WTC11 (cell line): ENCODE data around the gene ZFP92. TPM values are rescaled to one million over a fixed set of nuclear protein-coding genes. Genes with fewer than 3 reads are reported as not detected.

ENCODE experiments used
- ATAC-seq: fragments of 200-7000 bp; cut with Tn5 transposase; 2 replicates; pipeline ENCODE4 v1.10.0; 2021; ENCODE audit warnings: mild to moderate bottlenecking, moderate library complexity
- CTCF ChIA-PET: fragments of 300-600 bp; sonication (Branson Sonifier 250); formaldehyde crosslinking; loops from one replicate; lab custom pipeline; 2021; ENCODE audit warnings: antibody characterized with exemption; lab: Charles Lee
- POLR2A ChIA-PET: fragments of 350-600 bp; sonication (Branson Sonifier 250); formaldehyde crosslinking; loops from one replicate; lab custom pipeline; 2021; ENCODE audit warnings: antibody characterized with exemption; lab: Charles Lee
- DNase-seq: peaks from one replicate; pipeline ENCODE4 v3.0.0; 2021; ENCODE audit warnings: low spot score
- H3K27ac Mint-ChIP-seq: 2 replicates; pipeline ENCODE4 v1.8.0; 2021; ENCODE audit warnings: mixed read lengths
- H3K27me3 Mint-ChIP-seq: 2 replicates; pipeline ENCODE4 v1.8.0; 2021; ENCODE audit warnings: low read depth, mild to moderate bottlenecking, moderate library complexity, mixed read lengths
- H3K36me3 Mint-ChIP-seq: 2 replicates; pipeline ENCODE4 v1.8.0; 2021; ENCODE audit warnings: mixed read lengths
- H3K4me1 Mint-ChIP-seq: 2 replicates; pipeline ENCODE4 v1.8.0; 2022; ENCODE audit warnings: mixed read lengths
- H3K4me3 Mint-ChIP-seq: 2 replicates; pipeline ENCODE4 v1.8.0; 2021; ENCODE audit warnings: mild to moderate bottlenecking, moderate library complexity, mixed read lengths
- H3K9me3 Mint-ChIP-seq: 2 replicates; pipeline ENCODE4 v1.8.0; 2021; ENCODE audit warnings: mixed read lengths
- FOXP1 ChIP-seq: sonication (generic); formaldehyde crosslinking; IDR thresholded peaks from 2 replicates; pipeline ENCODE4 v1.8.0; 2022; ENCODE audit warnings: missing genetic modification reagents, mild to moderate bottlenecking, moderate library complexity, borderline replicate concordance
- GRHL2 ChIP-seq: fragments of 250-450 bp; sonication (Bioruptor Pico); IDR thresholded peaks from 2 replicates; pipeline ENCODE4 v1.8.0; 2022; ENCODE audit warnings: mild to moderate bottlenecking, moderate library complexity; ENCODE audit not compliant: insufficient replicate concordance, severe bottlenecking
- JAZF1 ChIP-seq: fragments of 250-450 bp; sonication (Bioruptor Pico); IDR thresholded peaks from 2 replicates; pipeline ENCODE4 v1.9.0; 2021; ENCODE audit warnings: moderate library complexity, mild to moderate bottlenecking, inconsistent platforms
- JUN ChIP-seq: sonication (generic); formaldehyde crosslinking; IDR thresholded peaks from 2 replicates; pipeline ENCODE4 v1.8.0; 2023; ENCODE audit warnings: mild to moderate bottlenecking, missing genetic modification reagents
- KAT7 ChIP-seq: sonication (generic); formaldehyde crosslinking; IDR thresholded peaks from 2 replicates; pipeline ENCODE4 v1.8.1; 2023; ENCODE audit warnings: missing genetic modification reagents, mild to moderate bottlenecking, borderline replicate concordance
- MXD4 ChIP-seq: fragments of 250-450 bp; sonication (Bioruptor Pico); IDR thresholded peaks from 2 replicates; pipeline ENCODE4 v1.8.0; 2021; ENCODE audit warnings: mild to moderate bottlenecking, moderate library complexity, borderline replicate concordance
- NFATC4 ChIP-seq: fragments of 250-450 bp; sonication (Bioruptor Pico); IDR thresholded peaks from 2 replicates; pipeline ENCODE4 v1.9.0; 2021; ENCODE audit warnings: mild to moderate bottlenecking
- NR3C1 ChIP-seq: sonication (generic); formaldehyde crosslinking; conservative IDR thresholded peaks from 2 replicates; pipeline ENCODE4 v1.8.1; 2023; ENCODE audit warnings: low read depth, mild to moderate bottlenecking, missing genetic modification reagents
- OVOL2 ChIP-seq: fragments of 250-450 bp; sonication (Bioruptor Pico); IDR thresholded peaks from 2 replicates; pipeline ENCODE4 v1.9.0; 2021; ENCODE audit warnings: mild to moderate bottlenecking, borderline replicate concordance
- PRRX2 ChIP-seq: fragments of 250-450 bp; sonication (Bioruptor Pico); IDR thresholded peaks from 2 replicates; pipeline ENCODE4 v1.8.0; 2021; ENCODE audit warnings: mild to moderate bottlenecking
- RELA ChIP-seq: sonication (generic); formaldehyde crosslinking; IDR thresholded peaks from 2 replicates; pipeline ENCODE4 v1.8.1; 2022; ENCODE audit warnings: missing genetic modification reagents, mild to moderate bottlenecking, borderline replicate concordance
- SMAD3 ChIP-seq: sonication (generic); formaldehyde crosslinking; IDR thresholded peaks from 2 replicates; pipeline ENCODE4 v1.8.0; 2022; ENCODE audit warnings: missing genetic modification reagents, mild to moderate bottlenecking, borderline replicate concordance
- SOX15 ChIP-seq: fragments of 250-450 bp; sonication (Bioruptor Pico); IDR thresholded peaks from 2 replicates; pipeline ENCODE4 v1.9.0; 2021; ENCODE audit warnings: mild to moderate bottlenecking
- ZNF138 ChIP-seq: sonication (generic); formaldehyde crosslinking; conservative IDR thresholded peaks from 2 replicates; pipeline ENCODE4 v1.8.1; 2022; ENCODE audit warnings: mild to moderate bottlenecking, moderate library complexity, missing genetic modification reagents
- ZNF416 ChIP-seq: fragments of 250-450 bp; sonication (Bioruptor Pico); IDR thresholded peaks from 2 replicates; pipeline ENCODE4 v1.9.0; 2021; ENCODE audit warnings: mild to moderate bottlenecking, inconsistent platforms
- ZNF423 ChIP-seq: fragments of 250-450 bp; sonication (Bioruptor Pico); IDR thresholded peaks from 2 replicates; pipeline ENCODE4 v2.1.2; 2022; ENCODE audit warnings: mild to moderate bottlenecking, moderate library complexity
- total RNA-seq: library from RNA; stranded (reverse); gene quantifications from 3 replicates; pipeline ENCODE4 v1.2.3, GENCODE V29; 2021
- TF ChIP-seq, protein P1 (sequence below): sonication (generic); formaldehyde crosslinking; conservative IDR thresholded peaks from 2 replicates; pipeline ENCODE4 v1.8.1; 2023; ENCODE audit warnings: mild to moderate bottlenecking, low read depth, missing genetic modification reagents, moderate library complexity
- TF ChIP-seq, protein P2 (sequence below): sonication (generic); formaldehyde crosslinking; IDR thresholded peaks from 2 replicates; pipeline ENCODE4 v1.8.0; 2023; ENCODE audit warnings: missing genetic modification reagents
- TF ChIP-seq, protein P3 (sequence below): sonication (generic); formaldehyde crosslinking; IDR thresholded peaks from 2 replicates; pipeline ENCODE4 v1.8.0; 2022; ENCODE audit warnings: mild to moderate bottlenecking, missing genetic modification reagents
- TF ChIP-seq, protein P4 (sequence below): sonication (generic); formaldehyde crosslinking; IDR thresholded peaks from 2 replicates; pipeline ENCODE4 v1.8.0; 2022; ENCODE audit warnings: mild to moderate bottlenecking, missing genetic modification reagents
- TF ChIP-seq, protein P5 (sequence below): fragments of 250-450 bp; sonication (Bioruptor Pico); conservative IDR thresholded peaks from 2 replicates; pipeline ENCODE4 v1.9.0; 2021; ENCODE audit warnings: mild to moderate bottlenecking
- TF ChIP-seq, protein P6 (sequence below): fragments of 250-450 bp; sonication (Bioruptor Pico); IDR thresholded peaks from 2 replicates; pipeline ENCODE4 v1.8.0; 2021; ENCODE audit warnings: mild to moderate bottlenecking
- TF ChIP-seq, protein P7 (sequence below): sonication (generic); formaldehyde crosslinking; IDR thresholded peaks from 2 replicates; pipeline ENCODE4 v1.8.1; 2023; ENCODE audit warnings: mild to moderate bottlenecking, missing genetic modification reagents

ZFP92 gene
- total RNA-seq, 1 experiment from 2014 or later: 0.31 TPM

DNA sequence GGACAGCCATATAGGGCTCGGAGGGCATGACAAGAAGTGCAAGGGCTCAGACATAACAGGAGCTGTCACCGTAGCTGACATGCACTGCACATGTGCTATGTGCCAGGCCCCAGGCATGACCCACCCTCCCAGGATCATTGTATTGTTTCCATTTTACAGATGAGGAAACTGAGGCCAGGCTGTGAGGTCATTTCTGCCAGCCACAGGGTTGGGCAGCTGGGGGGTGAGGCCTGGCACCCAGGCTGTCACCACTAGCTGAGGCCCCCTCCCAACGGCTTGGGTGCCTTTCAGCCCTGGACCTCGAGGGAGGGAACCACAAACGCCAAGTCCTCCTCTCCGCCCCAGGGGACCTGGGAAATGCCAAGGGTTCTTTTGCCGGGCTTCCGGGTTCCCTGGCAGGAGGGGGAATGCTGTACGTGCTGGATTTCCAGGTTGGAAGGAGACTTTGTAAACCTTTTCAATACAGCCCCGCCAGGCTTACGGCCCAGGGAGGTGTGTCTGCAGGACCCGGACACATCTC lies 21.9 kb downstream of the ZFP92 start:
- Mint-ChIP-seq H3K4me3 (no peak overlapping the region), H3K9me3 (peaks cover 9% of the 10 kb centered on the region), H3K27me3 (no peaks in the 10 kb centered on the region; the same call in 1 of the 2 replicates), H3K4me1 (no peaks in the 10 kb centered on the region), H3K27ac (no peak overlapping the region), H3K36me3 (no peaks in the 10 kb centered on the region)
- CTCF ChIA-PET: no interaction called here
- POLR2A ChIA-PET: no interaction called here
- TF ChIP-seq ZNF138 (CRISPR knock-in tag) (no peak), NFATC4 (CRISPR knock-in tag) (no peak), PRRX2 (CRISPR knock-in tag) (no peak), GRHL2 (CRISPR knock-in tag) (no peak), SMAD3 (CRISPR knock-in tag) (no peak), ZNF423 (CRISPR knock-in tag) (no peak), JAZF1 (CRISPR knock-in tag) (no peak), MXD4 (no peak), ZNF416 (CRISPR knock-in tag) (no peak), NR3C1 (CRISPR knock-in tag) (no peak), SOX15 (CRISPR knock-in tag) (no peak), OVOL2 (CRISPR knock-in tag) (no peak), KAT7 (CRISPR knock-in tag) (no peak)
- TF ChIP-seq, protein P1, sequence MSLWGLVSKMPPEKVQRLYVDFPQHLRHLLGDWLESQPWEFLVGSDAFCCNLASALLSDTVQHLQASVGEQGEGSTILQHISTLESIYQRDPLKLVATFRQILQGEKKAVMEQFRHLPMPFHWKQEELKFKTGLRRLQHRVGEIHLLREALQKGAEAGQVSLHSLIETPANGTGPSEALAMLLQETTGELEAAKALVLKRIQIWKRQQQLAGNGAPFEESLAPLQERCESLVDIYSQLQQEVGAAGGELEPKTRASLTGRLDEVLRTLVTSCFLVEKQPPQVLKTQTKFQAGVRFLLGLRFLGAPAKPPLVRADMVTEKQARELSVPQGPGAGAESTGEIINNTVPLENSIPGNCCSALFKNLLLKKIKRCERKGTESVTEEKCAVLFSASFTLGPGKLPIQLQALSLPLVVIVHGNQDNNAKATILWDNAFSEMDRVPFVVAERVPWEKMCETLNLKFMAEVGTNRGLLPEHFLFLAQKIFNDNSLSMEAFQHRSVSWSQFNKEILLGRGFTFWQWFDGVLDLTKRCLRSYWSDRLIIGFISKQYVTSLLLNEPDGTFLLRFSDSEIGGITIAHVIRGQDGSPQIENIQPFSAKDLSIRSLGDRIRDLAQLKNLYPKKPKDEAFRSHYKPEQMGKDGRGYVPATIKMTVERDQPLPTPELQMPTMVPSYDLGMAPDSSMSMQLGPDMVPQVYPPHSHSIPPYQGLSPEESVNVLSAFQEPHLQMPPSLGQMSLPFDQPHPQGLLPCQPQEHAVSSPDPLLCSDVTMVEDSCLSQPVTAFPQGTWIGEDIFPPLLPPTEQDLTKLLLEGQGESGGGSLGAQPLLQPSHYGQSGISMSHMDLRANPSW (CRISPR knock-in tag): no peak
- TF ChIP-seq, protein P2, sequence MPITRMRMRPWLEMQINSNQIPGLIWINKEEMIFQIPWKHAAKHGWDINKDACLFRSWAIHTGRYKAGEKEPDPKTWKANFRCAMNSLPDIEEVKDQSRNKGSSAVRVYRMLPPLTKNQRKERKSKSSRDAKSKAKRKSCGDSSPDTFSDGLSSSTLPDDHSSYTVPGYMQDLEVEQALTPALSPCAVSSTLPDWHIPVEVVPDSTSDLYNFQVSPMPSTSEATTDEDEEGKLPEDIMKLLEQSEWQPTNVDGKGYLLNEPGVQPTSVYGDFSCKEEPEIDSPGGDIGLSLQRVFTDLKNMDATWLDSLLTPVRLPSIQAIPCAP (CRISPR knock-in tag): no peak
- TF ChIP-seq, protein P3, sequence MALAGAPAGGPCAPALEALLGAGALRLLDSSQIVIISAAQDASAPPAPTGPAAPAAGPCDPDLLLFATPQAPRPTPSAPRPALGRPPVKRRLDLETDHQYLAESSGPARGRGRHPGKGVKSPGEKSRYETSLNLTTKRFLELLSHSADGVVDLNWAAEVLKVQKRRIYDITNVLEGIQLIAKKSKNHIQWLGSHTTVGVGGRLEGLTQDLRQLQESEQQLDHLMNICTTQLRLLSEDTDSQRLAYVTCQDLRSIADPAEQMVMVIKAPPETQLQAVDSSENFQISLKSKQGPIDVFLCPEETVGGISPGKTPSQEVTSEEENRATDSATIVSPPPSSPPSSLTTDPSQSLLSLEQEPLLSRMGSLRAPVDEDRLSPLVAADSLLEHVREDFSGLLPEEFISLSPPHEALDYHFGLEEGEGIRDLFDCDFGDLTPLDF (CRISPR knock-in tag): no peak
- TF ChIP-seq, protein P4, sequence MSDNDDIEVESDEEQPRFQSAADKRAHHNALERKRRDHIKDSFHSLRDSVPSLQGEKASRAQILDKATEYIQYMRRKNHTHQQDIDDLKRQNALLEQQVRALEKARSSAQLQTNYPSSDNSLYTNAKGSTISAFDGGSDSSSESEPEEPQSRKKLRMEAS (CRISPR knock-in tag): no peak
- DNase-seq (no peak), ATAC-seq (no peak)

DNA sequence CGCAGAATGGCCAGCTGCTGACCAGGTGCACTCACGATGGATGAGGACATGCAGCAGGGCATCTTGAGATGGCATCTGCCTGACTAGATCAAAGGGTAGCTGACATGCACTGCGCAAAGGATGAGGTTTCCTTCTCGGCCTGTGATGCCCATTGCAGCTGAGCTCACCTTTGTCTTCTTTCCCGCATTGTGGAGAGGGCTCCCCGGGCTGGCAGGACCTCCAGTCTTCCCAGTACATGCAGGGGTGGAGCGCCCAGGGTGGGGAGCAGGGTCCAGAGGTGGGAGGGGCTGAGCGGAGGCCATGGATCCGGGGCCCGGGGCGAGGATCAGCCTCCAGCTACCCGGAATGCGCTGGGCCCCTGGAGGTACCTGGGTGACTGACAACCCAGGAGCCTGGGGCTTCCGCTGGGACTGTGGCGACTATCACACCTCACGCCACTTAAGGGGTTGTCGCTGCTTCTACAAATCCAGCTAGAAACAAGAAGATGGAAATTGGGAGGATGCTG lies 22.6 kb downstream of the ZFP92 start:
- no peaks in the 10 kb centered on the region for H3K27me3 Mint-ChIP-seq
- no peaks in the 10 kb centered on the region for H3K4me1 Mint-ChIP-seq
- no peak overlapping the region for H3K27ac Mint-ChIP-seq
- ATAC-seq (no peak), DNase-seq (no peak)
- ChIA-PET POLR2A (no interaction called here), CTCF (no interaction called here)
- H3K4me3 Mint-ChIP-seq: no peak overlapping the region
- H3K9me3 Mint-ChIP-seq: peaks cover 9% of the 10 kb centered on the region
- H3K36me3 Mint-ChIP-seq: no peaks in the 10 kb centered on the region
- TF ChIP-seq, protein P5, sequence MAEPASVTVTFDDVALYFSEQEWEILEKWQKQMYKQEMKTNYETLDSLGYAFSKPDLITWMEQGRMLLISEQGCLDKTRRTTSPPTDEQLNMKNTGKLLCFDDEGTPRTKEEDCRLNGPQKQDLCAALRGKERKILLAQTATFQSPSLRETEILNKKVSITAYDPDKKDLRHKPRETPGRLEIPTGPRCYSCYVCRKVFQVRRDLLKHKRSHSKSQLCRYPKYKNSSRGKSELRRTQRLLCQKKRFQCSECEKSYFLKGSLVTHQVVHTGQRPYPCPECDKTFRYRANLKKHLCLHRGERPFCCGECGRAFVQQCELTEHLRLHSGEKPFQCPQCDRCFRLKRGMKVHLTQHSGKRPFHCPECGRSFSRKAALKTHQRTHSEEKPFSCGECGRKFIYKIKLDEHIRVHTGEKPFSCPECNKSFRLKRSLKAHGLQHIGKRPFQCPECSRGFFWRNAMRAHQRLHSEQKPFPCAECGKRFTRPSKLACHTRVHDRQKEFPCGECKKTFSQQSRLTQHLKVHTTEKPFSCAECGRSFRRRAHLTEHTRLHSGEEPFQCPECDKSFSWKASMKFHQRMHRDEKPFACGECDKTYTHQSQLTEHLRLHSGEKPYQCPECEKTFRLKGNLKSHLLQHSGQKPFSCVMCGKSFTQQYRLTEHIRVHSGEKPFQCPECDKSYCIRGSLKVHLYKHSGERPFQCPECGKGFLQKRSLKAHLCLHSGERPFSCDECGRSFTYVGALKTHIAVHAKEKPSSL (CRISPR knock-in tag): no peak
- TF ChIP-seq, protein P6, sequence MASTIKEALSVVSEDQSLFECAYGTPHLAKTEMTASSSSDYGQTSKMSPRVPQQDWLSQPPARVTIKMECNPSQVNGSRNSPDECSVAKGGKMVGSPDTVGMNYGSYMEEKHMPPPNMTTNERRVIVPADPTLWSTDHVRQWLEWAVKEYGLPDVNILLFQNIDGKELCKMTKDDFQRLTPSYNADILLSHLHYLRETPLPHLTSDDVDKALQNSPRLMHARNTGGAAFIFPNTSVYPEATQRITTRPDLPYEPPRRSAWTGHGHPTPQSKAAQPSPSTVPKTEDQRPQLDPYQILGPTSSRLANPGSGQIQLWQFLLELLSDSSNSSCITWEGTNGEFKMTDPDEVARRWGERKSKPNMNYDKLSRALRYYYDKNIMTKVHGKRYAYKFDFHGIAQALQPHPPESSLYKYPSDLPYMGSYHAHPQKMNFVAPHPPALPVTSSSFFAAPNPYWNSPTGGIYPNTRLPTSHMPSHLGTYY (CRISPR knock-in tag): no peak
- TF ChIP-seq FOXP1 (CRISPR knock-in tag) (no peak), JUN (CRISPR knock-in tag) (no peak), PRRX2 (CRISPR knock-in tag) (no peak), RELA (CRISPR knock-in tag) (no peak), NR3C1 (CRISPR knock-in tag) (no peak), ZNF416 (CRISPR knock-in tag) (no peak)
- TF ChIP-seq, protein P7, sequence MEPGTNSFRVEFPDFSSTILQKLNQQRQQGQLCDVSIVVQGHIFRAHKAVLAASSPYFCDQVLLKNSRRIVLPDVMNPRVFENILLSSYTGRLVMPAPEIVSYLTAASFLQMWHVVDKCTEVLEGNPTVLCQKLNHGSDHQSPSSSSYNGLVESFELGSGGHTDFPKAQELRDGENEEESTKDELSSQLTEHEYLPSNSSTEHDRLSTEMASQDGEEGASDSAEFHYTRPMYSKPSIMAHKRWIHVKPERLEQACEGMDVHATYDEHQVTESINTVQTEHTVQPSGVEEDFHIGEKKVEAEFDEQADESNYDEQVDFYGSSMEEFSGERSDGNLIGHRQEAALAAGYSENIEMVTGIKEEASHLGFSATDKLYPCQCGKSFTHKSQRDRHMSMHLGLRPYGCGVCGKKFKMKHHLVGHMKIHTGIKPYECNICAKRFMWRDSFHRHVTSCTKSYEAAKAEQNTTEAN (CRISPR knock-in tag): no peak
